ENCODE measurements around the gene SLC39A10. TPM values are rescaled to one million over a fixed set of nuclear protein-coding genes. Genes with fewer than 3 reads are reported as not detected.

SLC39A10 gene
- total and polyA plus RNA-seq, 9 of the 15 experiments (the other 6 are each of a cell fraction or from before 2014, with no cell fraction given), result 12.5 to 40.1 (median 23.1) TPM

GRCh38 chr2:195633974-195634373 lies 23.1 kb upstream of the SLC39A10 start:
- CTCF ChIA-PET (ENCODE audit: low intra/inter-chr PET ratio), result no interaction called here
- FAIRE-seq, result no peak

GRCh38 chr2:195636890-195637289 lies 20.1 kb upstream of the SLC39A10 start:
- ATAC-seq (peak; percentile 69), FAIRE-seq (peak; percentile 48), DNase-seq (ENCODE audit: extremely low read depth in 1 of 4, low spot score in 3 of 4) (peak in 3 of 4 experiments; percentile 11 to 46 (median 28))
- Histone ChIP-seq H3K27ac (ENCODE audit: extremely low read depth, low read depth, low read length) (peak overlapping the region; percentile 74), H3K4me3 (no peak overlapping the region), H3K9me3 (replicated peaks; ENCODE audit: control insufficient read depth, insufficient read depth, low read depth, low read length) (no peaks in the 10 kb centered on the region), H3K4me2 (ENCODE audit: insufficient read depth, low read length) (no peak overlapping the region; the same call in 1 of the 2 replicates), H3K79me2 (ENCODE audit: control insufficient read depth, insufficient read depth, low read length) (no peaks in the 10 kb centered on the region), H4K20me1 (replicated peaks; ENCODE audit: control insufficient read depth, insufficient read depth, low read length) (no peaks in the 10 kb centered on the region), H3K9me1 (ENCODE audit: control insufficient read depth, insufficient read depth, low read length) (no peaks in the 10 kb centered on the region), H3K36me3 (ENCODE audit: control insufficient read depth, insufficient read depth, low read length) (no peaks in the 10 kb centered on the region), H3K27me3 (ENCODE audit: control insufficient read depth in 2 of 2, insufficient read depth in 2 of 2, low read length in 2 of 2) (no peaks in the 10 kb centered on the region), H3K4me1 (replicated peaks in 1 of 2; ENCODE audit: control insufficient read depth in 2 of 2, insufficient read depth in 2 of 2, low read length in 2 of 2) (peaks cover 0 to 7% of the 10 kb centered on the region in 2 experiments; a peak in 4 of 5 replicates), H2AFZ (ENCODE audit: low read depth, low read length) (peak overlapping the region; percentile 86), H3K9ac (ENCODE audit: insufficient read depth in 1 of 2, low read depth in 2 of 2, low read length in 2 of 2) (peak overlapping the region in 1 of 2 experiments; percentile 64; a peak in 2 of 4 replicates)
- no TSS peak for BruUV-seq (replicated peaks)
- intact Hi-C loops (cut with micrococcal nuclease), result no loop called here
- ChIA-PET POLR2A (interaction anchor here (0.6 to 0.9 kb wide), 2 partner anchors 11 to 21 kb away, joined by 3 to 4 read pairs; no protein-coding TSS in a partner anchor), CTCF (ENCODE audit: low intra/inter-chr PET ratio) (no interaction called here)
- in situ Hi-C loops (cut with MboI), result no loop called here
- TF ChIP-seq E2F6 (IDR thresholded peaks at IDR 0.05; ENCODE audit: borderline replicate concordance in 1 of 2, extremely low read depth in 1 of 2, insufficient read depth in 1 of 2, insufficient read length in 1 of 2, low read depth in 1 of 2, low read length in 1 of 2, poor library complexity in 1 of 2, severe bottlenecking in 1 of 2) (peak in 1 of 2 experiments; percentile 15), MAFF (IDR thresholded peaks at IDR 0.05; ENCODE audit: low read length) (peak; percentile 57; the same call in 1 of the 2 replicates), MAFG (tag; conservative IDR thresholded peaks at IDR 0.05) (peak; percentile 66)

More at GRCh38 chr2:195633974-195634373, 23.1 kb upstream of the SLC39A10 start:
- WGBS (ENCODE audit: insufficient coverage, low coverage, missing lambda C conversion rate), result 73% methylated on average over 3 of the region's 3 CpGs
- Histone ChIP-seq H3K79me2 (ENCODE audit: control insufficient read depth, insufficient read depth, low read length) (no peaks in the 10 kb centered on the region), H3K27ac (ENCODE audit: extremely low read depth, low read depth, low read length) (no peak overlapping the region), H3K4me1 (replicated peaks in 1 of 2; ENCODE audit: control insufficient read depth in 2 of 2, insufficient read depth in 2 of 2, low read length in 2 of 2) (peaks cover 0 to 7% of the 10 kb centered on the region in 2 experiments; a peak in 4 of 5 replicates), H3K36me3 (ENCODE audit: control insufficient read depth, insufficient read depth, low read length) (no peaks in the 10 kb centered on the region), H4K20me1 (replicated peaks; ENCODE audit: control insufficient read depth, insufficient read depth, low read length) (no peaks in the 10 kb centered on the region), H3K4me3 (no peak overlapping the region), H3K4me2 (ENCODE audit: insufficient read depth, low read length) (no peak overlapping the region), H3K9me3 (replicated peaks; ENCODE audit: control insufficient read depth, insufficient read depth, low read depth, low read length) (no peaks in the 10 kb centered on the region), H3K27me3 (ENCODE audit: control insufficient read depth in 2 of 2, insufficient read depth in 2 of 2, low read length in 2 of 2) (no peaks in the 10 kb centered on the region), H3K9ac (ENCODE audit: insufficient read depth in 1 of 2, low read depth in 2 of 2, low read length in 2 of 2) (no peak overlapping the region), H2AFZ (ENCODE audit: low read depth, low read length) (no peak overlapping the region), H3K9me1 (ENCODE audit: control insufficient read depth, insufficient read depth, low read length) (no peaks in the 10 kb centered on the region)
- in situ Hi-C loops (cut with MboI), result no loop called here
- BruUV-seq (replicated peaks), result no TSS peak
- intact Hi-C loops (cut with micrococcal nuclease), result no loop called here
- no peak for DNase-seq (ENCODE audit: extremely low read depth in 1 of 4, low spot score in 3 of 4)
- POLR2A ChIA-PET, result no interaction called here
- no peak for ATAC-seq
- TF ChIP-seq ZBTB9 (CRISPR knock-in tag; IDR thresholded peaks at IDR 0.05), result no peak
- TF ChIP-seq SRSF9 (IDR thresholded peaks at IDR 0.05; ENCODE audit: borderline replicate concordance, low read depth, low read length), result no peak
- no peak for TF ChIP-seq ZNF764 (CRISPR knock-in tag; IDR thresholded peaks at IDR 0.05; ENCODE audit: low read depth)

Data from K562 (cell line).